ENCODE measurements around the gene CHML.

CHML gene

DNA sequence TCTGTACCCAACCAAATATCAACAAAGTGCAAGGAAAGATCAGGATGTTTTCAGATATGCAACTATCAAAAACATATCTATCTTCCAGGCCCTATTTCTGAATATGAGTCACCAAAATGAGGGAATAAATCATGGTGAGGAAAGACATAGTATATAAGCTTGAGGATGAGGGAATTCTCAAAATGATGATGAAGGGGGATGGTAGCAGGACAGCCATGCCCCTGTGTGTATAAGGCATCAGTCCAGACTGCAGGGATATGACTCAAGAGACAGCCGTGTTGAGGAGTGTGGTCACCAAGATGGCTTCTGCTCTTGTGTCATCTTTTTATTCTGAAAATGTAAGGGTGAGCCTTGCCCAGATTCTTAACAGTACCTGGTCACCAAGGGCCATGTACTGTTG lies 7.5 kb upstream of the CHML start:
- Histone ChIP-seq H3K4me1 (ENCODE audit: control insufficient read depth, insufficient read depth, low read length, poor library complexity, severe bottlenecking) (no peaks in the 10 kb centered on the region), H3K36me3 (ENCODE audit: control insufficient read depth, insufficient read depth, low read length) (no peaks in the 10 kb centered on the region), H3K4me3 (ENCODE audit: insufficient read depth, low read depth, low read length, poor library complexity, severe bottlenecking) (no peak overlapping the region), H3K9me3 (ENCODE audit: control insufficient read depth, low read length) (no peaks in the 10 kb centered on the region), H3K27ac (ENCODE audit: insufficient read depth, low read length, poor library complexity, severe bottlenecking) (no peak overlapping the region), H3K27me3 (replicated peaks; ENCODE audit: control insufficient read depth, insufficient read depth, low read length, poor library complexity, severe bottlenecking) (no peaks in the 10 kb centered on the region)
- no peak for DNase-seq

DNA sequence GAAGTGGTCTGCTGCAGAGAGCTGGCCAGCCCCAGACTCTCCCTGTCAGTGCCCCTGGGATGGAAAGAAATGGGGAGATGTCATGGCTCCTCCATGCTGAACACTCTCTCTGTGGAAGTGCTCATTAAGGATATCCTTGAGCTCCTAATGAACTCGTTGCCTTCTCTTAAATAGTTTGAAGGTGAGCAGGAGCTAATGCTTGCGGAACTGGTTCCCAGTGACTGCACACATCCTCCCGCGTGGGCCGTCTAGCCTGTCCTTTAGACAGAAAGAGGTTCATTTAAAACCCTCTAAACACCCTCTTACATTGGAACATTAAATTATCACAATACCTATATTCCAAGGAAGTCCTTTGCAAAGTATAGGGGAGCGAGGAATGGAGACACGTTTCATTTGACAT lies 6.0 kb upstream of the CHML start:
- no peaks in the 10 kb centered on the region for H3K9me3 ChIP-seq (ENCODE audit: control insufficient read depth, low read length)
- no peak overlapping the region for H3K27ac ChIP-seq (ENCODE audit: insufficient read depth, low read length, poor library complexity, severe bottlenecking)
- H3K27me3 ChIP-seq (replicated peaks; ENCODE audit: control insufficient read depth, insufficient read depth, low read length, poor library complexity, severe bottlenecking) = no peaks in the 10 kb centered on the region
- DNase-seq = no peak
- no peaks in the 10 kb centered on the region for H3K4me1 ChIP-seq (ENCODE audit: control insufficient read depth, insufficient read depth, low read length, poor library complexity, severe bottlenecking)
- H3K36me3 ChIP-seq (ENCODE audit: control insufficient read depth, insufficient read depth, low read length) = no peaks in the 10 kb centered on the region
- H3K4me3 ChIP-seq (ENCODE audit: insufficient read depth, low read depth, low read length, poor library complexity, severe bottlenecking) = no peak overlapping the region

DNA sequence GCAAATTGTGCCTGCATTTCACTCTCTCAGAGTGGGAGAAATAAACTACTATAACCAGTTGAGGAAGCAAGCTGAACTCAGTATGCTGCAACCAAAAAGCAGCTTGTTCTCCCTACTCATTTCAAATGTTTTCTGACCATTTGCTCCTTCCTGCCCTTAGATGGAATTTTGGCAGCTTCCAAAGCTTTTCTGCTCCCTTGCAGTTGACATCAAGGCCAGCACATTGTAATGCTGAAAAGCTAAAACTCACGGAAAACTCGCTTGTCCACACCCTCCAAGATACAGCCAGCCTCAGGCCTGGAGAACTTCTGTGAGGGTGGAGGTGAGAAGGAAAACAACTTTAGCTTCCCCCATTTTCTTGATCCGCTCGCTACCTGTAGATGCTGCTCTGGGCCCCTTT lies 5.0 kb upstream of the CHML start:
- H3K9me3 ChIP-seq (ENCODE audit: control insufficient read depth, low read length) = no peaks in the 10 kb centered on the region

DNA sequence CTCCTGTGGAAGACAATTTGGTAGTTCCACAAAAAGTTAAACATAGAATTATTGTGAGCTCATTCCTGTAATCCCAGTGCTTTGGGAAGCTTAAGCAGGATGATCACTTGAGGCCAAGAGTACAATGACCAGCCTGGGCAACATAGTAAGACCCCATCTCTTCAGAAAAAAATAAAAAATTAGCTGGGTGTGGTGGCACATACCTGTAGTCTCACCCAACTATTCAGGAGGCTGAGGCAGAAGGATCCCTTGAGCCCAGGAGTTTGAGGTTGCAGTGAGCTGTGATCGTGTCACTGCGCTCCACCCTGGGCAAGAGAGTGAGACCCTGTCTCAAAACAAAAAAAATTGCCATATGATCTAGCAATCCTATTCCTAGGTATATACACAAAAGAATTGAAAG lies 4.1 kb upstream of the CHML start:
- no peak overlapping the region for H3K27ac ChIP-seq (ENCODE audit: insufficient read depth, low read length, poor library complexity, severe bottlenecking)
- H3K4me1 ChIP-seq (ENCODE audit: control insufficient read depth, insufficient read depth, low read length, poor library complexity, severe bottlenecking) = no peaks in the 10 kb centered on the region
- no peak overlapping the region for H3K4me3 ChIP-seq (ENCODE audit: insufficient read depth, low read depth, low read length, poor library complexity, severe bottlenecking)
- H3K36me3 ChIP-seq (ENCODE audit: control insufficient read depth, insufficient read depth, low read length) = no peaks in the 10 kb centered on the region
- DNase-seq = no peak
- H3K27me3 ChIP-seq (replicated peaks; ENCODE audit: control insufficient read depth, insufficient read depth, low read length, poor library complexity, severe bottlenecking) = no peaks in the 10 kb centered on the region
- H3K9me3 ChIP-seq (ENCODE audit: control insufficient read depth, low read length) = no peaks in the 10 kb centered on the region

More for the DNA sequence above, 5.0 kb upstream of the CHML start:
- no peak for DNase-seq
- Histone ChIP-seq H3K4me3 (ENCODE audit: insufficient read depth, low read depth, low read length, poor library complexity, severe bottlenecking) (no peak overlapping the region), H3K27ac (ENCODE audit: insufficient read depth, low read length, poor library complexity, severe bottlenecking) (no peak overlapping the region), H3K36me3 (ENCODE audit: control insufficient read depth, insufficient read depth, low read length) (no peaks in the 10 kb centered on the region), H3K4me1 (ENCODE audit: control insufficient read depth, insufficient read depth, low read length, poor library complexity, severe bottlenecking) (no peaks in the 10 kb centered on the region), H3K27me3 (replicated peaks; ENCODE audit: control insufficient read depth, insufficient read depth, low read length, poor library complexity, severe bottlenecking) (no peaks in the 10 kb centered on the region)

DNA sequence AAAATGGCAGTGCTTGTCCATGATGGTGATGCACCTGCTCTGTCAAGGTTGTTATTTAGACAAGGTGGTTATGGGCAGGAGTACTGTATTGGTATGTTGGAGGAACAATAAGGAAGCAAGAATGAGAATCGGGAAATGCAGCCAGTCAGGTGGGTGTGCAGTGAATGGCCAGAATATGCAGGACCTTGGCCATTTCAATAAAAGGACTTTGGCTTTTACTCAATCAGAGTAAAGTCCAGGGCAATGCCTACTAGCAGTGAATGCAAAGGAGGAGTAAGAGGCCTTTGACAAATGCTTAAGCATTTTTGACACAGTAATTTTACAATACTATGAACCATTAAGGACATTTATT lies 2.4 kb upstream of the CHML start:
- H3K36me3 ChIP-seq (ENCODE audit: control insufficient read depth, insufficient read depth, low read length) = no peaks in the 10 kb centered on the region

DNA sequence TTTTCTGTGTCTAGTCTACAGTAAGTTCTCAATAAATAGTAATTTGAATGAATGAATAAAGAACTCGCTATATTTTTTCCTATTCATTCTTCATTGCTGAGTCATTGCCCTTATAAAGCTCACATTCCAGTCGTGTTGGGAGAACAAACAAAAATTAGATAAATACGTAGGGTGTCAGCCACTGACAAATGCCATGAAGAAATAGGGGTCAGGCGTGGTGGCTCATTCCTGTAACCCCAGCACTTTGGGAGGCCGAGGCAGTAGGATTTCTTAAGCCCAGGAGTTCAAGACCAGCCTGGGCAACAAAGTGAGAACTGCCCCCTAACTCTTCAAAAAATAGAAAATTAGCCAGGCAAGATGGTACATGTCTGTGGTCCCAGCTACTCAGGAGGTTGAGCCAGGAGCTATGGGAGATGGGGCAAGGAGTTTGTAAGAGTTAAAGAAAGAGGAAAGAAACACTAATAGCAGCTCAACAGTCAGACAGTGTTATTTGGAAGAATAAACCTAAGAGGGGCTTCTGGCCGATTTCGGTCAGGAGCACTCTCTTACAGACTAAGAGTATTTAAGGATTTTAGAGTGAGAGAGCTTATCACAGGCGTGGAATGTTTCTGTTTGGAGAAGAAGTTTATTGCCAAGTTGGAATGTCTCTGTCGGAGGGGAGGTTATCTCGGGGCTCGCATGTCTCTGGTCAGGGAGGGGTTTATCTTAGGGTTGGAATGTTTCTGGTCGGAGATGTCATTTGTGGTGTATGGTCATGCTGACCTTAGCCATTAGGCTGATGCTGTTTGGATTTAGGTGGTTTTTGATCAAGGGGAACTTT lies 1.8 kb upstream of the CHML start:
- DNase-seq = no peak
- no peak overlapping the region for H3K27ac ChIP-seq (ENCODE audit: insufficient read depth, low read length, poor library complexity, severe bottlenecking)

More for the DNA sequence above, 2.4 kb upstream of the CHML start:
- no peaks in the 10 kb centered on the region for H3K27me3 ChIP-seq (replicated peaks; ENCODE audit: control insufficient read depth, insufficient read depth, low read length, poor library complexity, severe bottlenecking)
- H3K4me3 ChIP-seq (ENCODE audit: insufficient read depth, low read depth, low read length, poor library complexity, severe bottlenecking) = no peak overlapping the region
- no peaks in the 10 kb centered on the region for H3K9me3 ChIP-seq (ENCODE audit: control insufficient read depth, low read length)
- no peak overlapping the region for H3K27ac ChIP-seq (ENCODE audit: insufficient read depth, low read length, poor library complexity, severe bottlenecking)
- H3K4me1 ChIP-seq (ENCODE audit: control insufficient read depth, insufficient read depth, low read length, poor library complexity, severe bottlenecking) = peaks cover 3% of the 10 kb centered on the region
- no peak for DNase-seq

DNA sequence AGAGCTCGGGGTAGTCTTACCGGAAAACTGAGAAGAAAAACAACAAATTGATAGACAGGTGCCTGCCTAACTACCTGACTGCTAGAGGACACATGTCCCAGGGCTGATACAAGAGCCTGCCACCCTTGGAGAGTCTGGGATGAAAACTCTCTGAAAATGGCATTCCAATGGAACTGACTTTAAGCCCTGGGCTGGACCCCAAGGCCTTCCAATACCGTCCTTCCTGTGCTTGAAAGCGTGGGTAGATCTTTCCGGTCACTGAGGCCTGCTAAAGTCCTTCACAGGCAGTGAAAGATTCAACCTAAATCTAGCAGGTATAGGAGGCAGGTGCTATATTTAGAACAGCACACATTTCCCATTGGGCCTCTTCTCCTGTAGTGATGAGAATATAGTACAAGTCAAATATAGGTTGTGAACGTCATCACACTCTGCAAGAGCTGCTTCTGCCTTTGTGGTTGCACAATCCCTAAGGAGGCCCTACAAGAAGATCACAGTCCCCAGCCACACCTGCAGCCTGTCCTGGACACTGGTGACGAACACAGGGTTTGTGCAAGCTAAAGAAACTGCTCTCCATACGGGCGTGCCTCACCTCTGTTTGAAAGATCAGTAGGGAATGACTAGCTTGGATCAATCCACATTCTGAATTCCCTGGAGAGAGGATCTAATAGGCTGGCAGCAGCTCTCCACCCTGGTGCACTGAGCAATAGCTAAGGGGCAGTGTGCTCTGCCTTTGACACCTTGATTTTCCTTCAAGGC lies 876 bp upstream of the CHML start:
- no peak for DNase-seq
- Histone ChIP-seq H3K27ac (ENCODE audit: insufficient read depth, low read length, poor library complexity, severe bottlenecking) (peak overlapping the region; percentile 17), H3K36me3 (ENCODE audit: control insufficient read depth, insufficient read depth, low read length) (no peaks in the 10 kb centered on the region), H3K27me3 (replicated peaks; ENCODE audit: control insufficient read depth, insufficient read depth, low read length, poor library complexity, severe bottlenecking) (no peaks in the 10 kb centered on the region), H3K4me3 (ENCODE audit: insufficient read depth, low read depth, low read length, poor library complexity, severe bottlenecking) (no peak overlapping the region), H3K9me3 (ENCODE audit: control insufficient read depth, low read length) (no peaks in the 10 kb centered on the region), H3K4me1 (ENCODE audit: control insufficient read depth, insufficient read depth, low read length, poor library complexity, severe bottlenecking) (peaks cover 3% of the 10 kb centered on the region)

More for the DNA sequence above, 1.8 kb upstream of the CHML start:
- H3K4me3 ChIP-seq (ENCODE audit: insufficient read depth, low read depth, low read length, poor library complexity, severe bottlenecking) = no peak overlapping the region
- no peaks in the 10 kb centered on the region for H3K36me3 ChIP-seq (ENCODE audit: control insufficient read depth, insufficient read depth, low read length)
- H3K27me3 ChIP-seq (replicated peaks; ENCODE audit: control insufficient read depth, insufficient read depth, low read length, poor library complexity, severe bottlenecking) = no peaks in the 10 kb centered on the region
- H3K9me3 ChIP-seq (ENCODE audit: control insufficient read depth, low read length) = no peaks in the 10 kb centered on the region
- H3K4me1 ChIP-seq (ENCODE audit: control insufficient read depth, insufficient read depth, low read length, poor library complexity, severe bottlenecking) = peaks cover 3% of the 10 kb centered on the region

DNA sequence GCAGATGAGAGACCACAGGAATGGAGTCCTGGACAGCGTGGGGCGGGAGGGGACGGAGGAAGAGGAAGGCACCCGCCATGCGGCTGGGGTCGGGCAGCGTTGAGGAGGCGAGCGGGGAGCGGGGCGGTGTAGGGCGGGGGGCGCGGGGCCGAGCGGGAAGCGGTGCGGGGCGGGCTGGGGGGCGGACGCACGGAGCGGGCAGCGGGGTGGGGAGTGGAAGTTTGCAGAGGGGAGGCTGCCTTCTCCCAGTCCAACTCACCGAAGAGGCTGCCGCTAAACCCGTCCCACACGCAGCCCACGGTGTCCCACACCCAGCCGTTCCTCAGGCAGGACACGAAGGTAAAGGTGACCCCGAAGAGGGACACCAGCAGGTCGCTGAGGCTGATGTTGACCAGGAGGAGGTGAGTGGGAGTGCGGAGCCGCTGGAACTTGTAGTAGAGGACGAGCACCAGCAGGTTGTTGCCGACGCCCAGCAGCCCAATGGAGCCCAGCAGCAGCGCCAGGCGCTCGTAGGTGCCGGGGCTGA lies 483 bp downstream of the CHML start:
- no peaks in the 10 kb centered on the region for H3K27me3 ChIP-seq (replicated peaks; ENCODE audit: control insufficient read depth, insufficient read depth, low read length, poor library complexity, severe bottlenecking)
- peak in 2 of 3 donors; percentile 2 for DNase-seq
- H3K9me3 ChIP-seq (ENCODE audit: control insufficient read depth, low read length) = no peaks in the 10 kb centered on the region
- H3K36me3 ChIP-seq (ENCODE audit: control insufficient read depth, insufficient read depth, low read length) = no peaks in the 10 kb centered on the region
- peaks cover 3% of the 10 kb centered on the region for H3K4me1 ChIP-seq (ENCODE audit: control insufficient read depth, insufficient read depth, low read length, poor library complexity, severe bottlenecking)
- no peak overlapping the region for H3K27ac ChIP-seq (ENCODE audit: insufficient read depth, low read length, poor library complexity, severe bottlenecking)
- peak overlapping the region; percentile 72 for H3K4me3 ChIP-seq (ENCODE audit: insufficient read depth, low read depth, low read length, poor library complexity, severe bottlenecking)

DNA sequence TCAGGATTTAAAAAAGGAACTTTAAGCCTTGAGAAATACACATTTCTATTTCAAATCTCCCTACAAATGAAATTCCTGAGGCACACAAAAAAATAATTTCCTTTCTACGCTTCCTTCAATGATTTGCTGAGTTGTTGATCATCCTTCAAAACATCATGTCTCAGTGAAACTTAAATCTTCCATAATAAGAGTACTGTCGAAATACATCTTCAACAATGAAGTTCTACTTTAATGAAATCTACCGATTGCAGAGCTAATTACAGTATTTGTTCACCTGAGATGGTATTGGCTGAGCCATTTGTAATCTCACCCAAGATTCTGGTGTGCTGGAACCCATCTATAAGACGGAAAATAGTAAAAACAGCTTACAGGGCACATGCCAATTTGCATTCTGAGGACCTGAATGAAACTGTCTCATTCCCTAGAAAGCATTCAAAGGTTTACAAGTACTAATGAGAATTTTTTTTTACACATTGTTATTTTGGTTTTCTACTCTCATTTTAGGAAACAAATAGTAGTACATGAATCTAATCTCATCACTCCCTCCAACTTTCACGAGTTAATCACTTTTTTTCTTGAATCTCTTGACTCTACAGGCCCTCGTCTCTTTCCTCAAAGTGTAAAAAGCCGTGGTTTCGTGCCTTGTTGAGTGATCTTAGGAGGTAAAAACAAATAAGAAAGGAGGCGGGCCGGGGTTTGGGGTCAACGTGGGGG lies 1.1 kb downstream of the CHML start:
- Histone ChIP-seq H3K9me3 (ENCODE audit: control insufficient read depth, low read length) (no peaks in the 10 kb centered on the region), H3K27me3 (replicated peaks; ENCODE audit: control insufficient read depth, insufficient read depth, low read length, poor library complexity, severe bottlenecking) (no peaks in the 10 kb centered on the region), H3K27ac (ENCODE audit: insufficient read depth, low read length, poor library complexity, severe bottlenecking) (no peak overlapping the region), H3K4me1 (ENCODE audit: control insufficient read depth, insufficient read depth, low read length, poor library complexity, severe bottlenecking) (peaks cover 3% of the 10 kb centered on the region), H3K36me3 (ENCODE audit: control insufficient read depth, insufficient read depth, low read length) (no peaks in the 10 kb centered on the region), H3K4me3 (ENCODE audit: insufficient read depth, low read depth, low read length, poor library complexity, severe bottlenecking) (peak overlapping the region; percentile 72)
- DNase-seq = no peak

Data from effector memory CD4-positive, alpha-beta T cell (primary cell).